K562 (cell line): Measurements from ENCODE around the gene MSN. TPM values are rescaled to one million over a fixed set of nuclear protein-coding genes. Genes with fewer than 3 reads are reported as not detected.

Experiments
- ARID3B ChIP-seq: fragments of 250-450 bp; sonication (Bioruptor Pico); IDR thresholded peaks from 2 replicates; pipeline ENCODE4 v1.4.0; 2020; ENCODE audit warnings: borderline replicate concordance
- ASH1L ChIP-seq: fragments of 450-650 bp; IDR thresholded peaks from 2 replicates; pipeline ENCODE4 v1.6.1; 2018; ENCODE audit warnings: borderline replicate concordance, mild to moderate bottlenecking, low read depth; ENCODE audit not compliant: partially characterized antibody
- BCOR ChIP-seq: fragments of 450-650 bp; IDR thresholded peaks from 2 replicates; pipeline ENCODE4 v1.6.1; 2016
- CLOCK ChIP-seq: fragments of 250-450 bp; sonication (Bioruptor Pico); IDR thresholded peaks from 2 replicates; pipeline ENCODE4 v1.4.0; 2020; ENCODE audit warnings: mild to moderate bottlenecking, moderate library complexity, borderline replicate concordance
- HMBOX1 ChIP-seq: sonication (generic); IDR thresholded peaks from 2 replicates; pipeline ENCODE4 v1.6.1; 2016
- PCBP1 ChIP-seq: fragments of 200-400 bp; formaldehyde crosslinking; IDR thresholded peaks from 2 replicates; pipeline ENCODE4 v1.6.1; 2018; ENCODE audit warnings: mild to moderate bottlenecking, low read depth, low read length; ENCODE audit not compliant: poor library complexity, severe bottlenecking
- PRPF4 ChIP-seq: fragments of 200-400 bp; formaldehyde crosslinking; IDR thresholded peaks from one replicate; pipeline ENCODE4 v1.6.1; 2017; ENCODE audit warnings: low read length, low read depth, mild to moderate bottlenecking; ENCODE audit not compliant: insufficient read depth, poor library complexity, severe bottlenecking
- RCOR1 ChIP-seq, 2 experiments: IDR thresholded peaks; 2 replicates each; pipeline ENCODE4 v1.6.1; 2012; ENCODE audit warnings: low read depth in 2 of 2, low read length in 2 of 2, borderline replicate concordance in 1 of 2, improper control_type of control experiment in 1 of 2
- TEAD2 ChIP-seq: fragments of 450-650 bp; IDR thresholded peaks from 2 replicates; pipeline ENCODE4 v1.6.1; 2016; ENCODE audit warnings: missing genetic modification characterization, control low read depth, missing compliant biosample characterization
- ZBTB11 ChIP-seq, 3 experiments: fragments of 200-800 bp in 1 of 3; fragments of 250-450 bp in 1 of 3; fragments of 450-650 bp in 1 of 3; sonication (Bioruptor Pico) in 1 of 3; sonication (Bioruptor generic) in 1 of 3; formaldehyde crosslinking in 1 of 3; IDR thresholded peaks; 2 replicates each; pipeline versions ENCODE4 v1.6.1 to v1.8.0; 2016 to 2022; ENCODE audit warnings: mild to moderate bottlenecking in 2 of 3, missing genetic modification characterization in 2 of 3, missing compliant biosample characterization in 1 of 3, moderate library complexity in 1 of 3
- ZNF551 ChIP-seq: fragments of 250-450 bp; sonication (Bioruptor Pico); IDR thresholded peaks from 2 replicates; pipeline ENCODE4 v1.5.0; 2021; ENCODE audit warnings: mild to moderate bottlenecking, moderate library complexity
- ZNF644 ChIP-seq: fragments of 200-800 bp; sonication (Bioruptor generic); IDR thresholded peaks from 2 replicates; pipeline ENCODE4 v1.6.1; 2016; ENCODE audit warnings: low read depth, missing genetic modification characterization, missing compliant biosample characterization
- ZNF655 ChIP-seq: fragments of 250-450 bp; sonication (Bioruptor Pico); IDR thresholded peaks from 2 replicates; pipeline ENCODE4 v1.5.0; 2021
- ZNF830 ChIP-seq: fragments of 250-450 bp; sonication (Bioruptor Pico); IDR thresholded peaks from 2 replicates; pipeline ENCODE4 v1.5.0; 2021; ENCODE audit warnings: mild to moderate bottlenecking
- polyA plus RNA-seq, 8 experiments: library from polyadenylated mRNA; depleted of rRNA in 4 of 8; stranded (reverse) in 5 of 8; unstranded in 3 of 8; fragments of >200 nt; fragmentation: Nextera tagmentation in 2 of 8; fragmentation: Illumina TruSeq in 1 of 8; extraction: Ambion mirVana in 2 of 8; extraction: Trizol in 1 of 8; gene quantifications; 2 replicates each; pipeline versions ENCODE4 v1.2.1 to v1.2.3, GENCODE V29; 2011 to 2014; ENCODE audit warnings: inconsistent platforms in 1 of 8, missing spikeins in 1 of 8
- total RNA-seq, 7 experiments: library from RNA; depleted of rRNA in 6 of 7; stranded (reverse); fragments of >200 nt in 6 of 7; fragmentation: Illumina TruSeq in 2 of 7; extraction: Trizol in 2 of 7; gene quantifications; 2 replicates each; pipeline versions ENCODE4 v1.2.1 to v1.2.3, GENCODE V29; 2011 to 2021; ENCODE audit warnings: low replicate concordance in 1 of 7

MSN gene
- total and polyA plus RNA-seq, 9 of the 15 experiments (the other 6 are each of a cell fraction or from before 2014, with no cell fraction given): 128 to 486 (median 237) TPM

- no peak for TF ChIP-seq ZBTB11 (CRISPR knock-in tag; IDR thresholded peaks at IDR 0.05)
- TF ChIP-seq PCBP1: no peak
- TF ChIP-seq ZNF551 (CRISPR knock-in tag): no peak
- TF ChIP-seq TEAD2 (tag): no peak
- TF ChIP-seq RCOR1 (IDR thresholded peaks at IDR 0.05; ENCODE audit: borderline replicate concordance in 1 of 2, low read depth in 2 of 2, low read length in 2 of 2): no peak
- TF ChIP-seq ZNF655: no peak
- no peak for TF ChIP-seq ZNF830 (CRISPR knock-in tag)
- no peak for TF ChIP-seq CLOCK (CRISPR knock-in tag)
- peak; percentile 27; the same call in 1 of the 2 replicates for TF ChIP-seq BCOR
- TF ChIP-seq ASH1L: no peak
- 0 out of 2 replicates have a peak, but pooled peaks have one; percentile 27 for TF ChIP-seq HMBOX1
- TF ChIP-seq ZNF644 (tag): no peak
- TF ChIP-seq ARID3B (CRISPR knock-in tag): no peak
- no peak for TF ChIP-seq PRPF4
These were observed 23.9 kb upstream of the MSN start (continued) for GRCh38 chrX:65643531-65644052.
